GM12891 (cell line): ENCODE results near the gene PPT2.

Source experiments
- POLR2A ChIP-seq: IDR thresholded peaks from 2 replicates; pipeline ENCODE4 v1.6.1; 2011; ENCODE audit warnings: low read depth, low read length, control low read depth
- POLR2AphosphoS5 ChIP-seq: IDR thresholded peaks from 2 replicates; pipeline ENCODE4 v1.6.1; 2011; ENCODE audit warnings: low read depth, low read length, control low read depth
- TAF1 ChIP-seq: IDR thresholded peaks from 2 replicates; pipeline ENCODE4 v1.6.1; 2011; ENCODE audit warnings: low read depth, low read length, control low read depth

GRCh38 chr6:32126880-32127279, 27.1 kb upstream of the PPT2 start:
- no peak for TF ChIP-seq TAF1
- no peak for TF ChIP-seq POLR2A
- TF ChIP-seq POLR2AphosphoS5: no peak
